HCT116 (cell line): ENCODE data around the gene LRCH1. TPM values are rescaled to one million over a fixed set of nuclear protein-coding genes. Genes with fewer than 3 reads are reported as not detected.

Source experiments
- ATAC-seq: fragments of 200-7000 bp; cut with Tn5 transposase; 2 replicates; pipeline ENCODE4 v1.9.1; 2020; ENCODE audit warnings: mild to moderate bottlenecking, moderate library complexity
- BruUV-seq: library from RNA; stranded (reverse); fragments of 400-500 nt; replicated peaks from 2 replicates; lab custom pipeline; 2021; lab: Mats Ljungman, UMichigan
- CTCF ChIA-PET: fragments of 300-600 bp; sonication (Branson Sonifier 250); formaldehyde crosslinking; loops from one replicate; lab custom pipeline; 2021; ENCODE audit warnings: antibody characterized with exemption; lab: Charles Lee
- POLR2A ChIA-PET: fragments of 300-600, 350-600 bp; sonication (Branson Sonifier 250); formaldehyde crosslinking; loops from one replicate; lab custom pipeline; 2021; ENCODE audit warnings: antibody characterized with exemption; lab: Charles Lee
- RAD21 ChIA-PET, 2 experiments: fragments of 300-600 bp; sonication (Branson Sonifier 250); formaldehyde crosslinking; loops; one replicate each; lab custom pipeline; 2023; ENCODE audit warnings: low total read pairs in 2 of 2; ENCODE audit not compliant: uncharacterized antibody in 2 of 2, unreplicated experiment in 2 of 2, low non-redundant PET in 1 of 2; lab: Charles Lee
- DNase-seq: peaks from one replicate; pipeline ENCODE4 v3.0.0-alpha.2; 2010; ENCODE audit warnings: low read depth, low spot score
- H2AFZ ChIP-seq: fragments of 200-600 bp; shearing (Covaris generic), sonication (generic); 2 replicates; pipeline ENCODE4 v1.6.1; 2017; ENCODE audit warnings: low read depth, mixed run types, mixed read lengths, antibody characterized with exemption, low read length; ENCODE audit not compliant: poor library complexity, severe bottlenecking
- H3K27ac ChIP-seq: 2 replicates; pipeline ENCODE4 v1.5.1; 2012; ENCODE audit warnings: low read depth, low read length
- H3K27me3 ChIP-seq: fragments of 200-600 bp; sonication (generic); 2 replicates; pipeline ENCODE4 v1.6.1; 2016; ENCODE audit warnings: mixed run types, low read length, mixed read lengths; ENCODE audit not compliant: insufficient read depth
- H3K36me3 ChIP-seq, 2 experiments: fragments of 200-500 bp in 1 of 2; fragments of 200-600 bp in 1 of 2; sonication (Bioruptor generic) in 1 of 2; sonication (generic) in 1 of 2; 2 replicates each; pipeline versions ENCODE4 v1.5.1 to v1.6.1; 2014 to 2016; ENCODE audit warnings: low read length in 2 of 2, inconsistent platforms in 1 of 2, mixed read lengths in 1 of 2, mixed run types in 1 of 2; ENCODE audit not compliant: insufficient read depth in 2 of 2, control insufficient read depth in 1 of 2
- H3K4me1 ChIP-seq, 2 experiments: fragments of 200-600 bp in 1 of 2; sonication (generic) in 1 of 2; 2 replicates each; pipeline versions ENCODE4 v1.5.1 to v1.6.1; 2012 to 2017; ENCODE audit warnings: low read length in 2 of 2, inconsistent platforms in 1 of 2, mild to moderate bottlenecking in 1 of 2, mixed read lengths in 1 of 2, mixed run types in 1 of 2, moderate library complexity in 1 of 2; ENCODE audit not compliant: insufficient read depth in 2 of 2, control insufficient read depth in 1 of 2
- H3K4me2 ChIP-seq: fragments of 200-600 bp; sonication (generic); 2 replicates; pipeline ENCODE4 v1.6.1; 2017; ENCODE audit warnings: mixed run types, low read length, mixed read lengths
- H3K4me3 ChIP-seq, 2 experiments: fragments of 200-600 bp in 1 of 2; sonication (generic) in 1 of 2; replicated peaks in 1 of 2; 2 replicates each; pipeline ENCODE4 v1.5.1; 2011 to 2016; ENCODE audit warnings: low read length in 2 of 2, control low read depth in 1 of 2, low read depth in 1 of 2, mild to moderate bottlenecking in 1 of 2, mixed read lengths in 1 of 2, mixed run types in 1 of 2
- H3K79me2 ChIP-seq: fragments of 200-600 bp; sonication (generic); 2 replicates; pipeline ENCODE4 v1.6.1; 2017; ENCODE audit warnings: mild to moderate bottlenecking, mixed run types, low read length, moderate library complexity, mixed read lengths; ENCODE audit not compliant: insufficient read depth
- H3K9ac ChIP-seq: fragments of 200-600 bp; sonication (generic); 2 replicates; pipeline ENCODE4 v1.6.1; 2016; ENCODE audit warnings: low read length, mixed read lengths
- H3K9me2 ChIP-seq: fragments of 200-600 bp; sonication (generic), shearing (Covaris generic); 2 replicates; pipeline ENCODE4 v1.6.1; 2017; ENCODE audit warnings: mixed run types, mild to moderate bottlenecking, moderate library complexity; ENCODE audit not compliant: insufficient read depth
- H3K9me3 ChIP-seq, 2 experiments: fragments of 200-500 bp in 1 of 2; fragments of 200-600 bp in 1 of 2; sonication (Bioruptor generic) in 1 of 2; sonication (generic) in 1 of 2; 2 replicates each; pipeline ENCODE4 v1.6.1; 2014 to 2017; ENCODE audit warnings: low read length in 2 of 2, mixed read lengths in 2 of 2, inconsistent platforms in 1 of 2, low read depth in 1 of 2, mild to moderate bottlenecking in 1 of 2, mixed run types in 1 of 2, moderate library complexity in 1 of 2; ENCODE audit not compliant: control insufficient read depth in 1 of 2, insufficient read depth in 1 of 2
- H4K20me1 ChIP-seq: fragments of 200-600 bp; sonication (generic), shearing (Covaris generic); 2 replicates; pipeline ENCODE4 v1.6.1; 2017; ENCODE audit warnings: mixed run types, mild to moderate bottlenecking, moderate library complexity; ENCODE audit not compliant: insufficient read depth
- ATF3 ChIP-seq: IDR thresholded peaks from 2 replicates; pipeline ENCODE4 v1.6.1; 2012
- CBX3 ChIP-seq: IDR thresholded peaks from 2 replicates; pipeline ENCODE4 v1.6.1; 2012; ENCODE audit warnings: low read depth
- CEBPB ChIP-seq: IDR thresholded peaks from 2 replicates; pipeline ENCODE4 v1.6.1; 2012; ENCODE audit warnings: low read depth
- EGR1 ChIP-seq: IDR thresholded peaks from 2 replicates; pipeline ENCODE4 v1.6.1; 2012; ENCODE audit warnings: low read depth
- ELF1 ChIP-seq: IDR thresholded peaks from 2 replicates; pipeline ENCODE4 v1.6.1; 2012; ENCODE audit warnings: low read depth, borderline replicate concordance
- EZH2phosphoT487 ChIP-seq: fragments of 200-600 bp; IDR thresholded peaks from 2 replicates; pipeline ENCODE4 v1.6.1; 2018; ENCODE audit warnings: antibody characterized with exemption, borderline replicate concordance
- JUND ChIP-seq: IDR thresholded peaks from 2 replicates; pipeline ENCODE4 v1.6.1; 2012
- MAX ChIP-seq: IDR thresholded peaks from 2 replicates; pipeline ENCODE4 v1.6.1; 2012
- POLR2A ChIP-seq: IDR thresholded peaks from 2 replicates; pipeline ENCODE4 v1.7.0; 2011; ENCODE audit warnings: borderline replicate concordance; ENCODE audit not compliant: insufficient read depth, insufficient read length; ENCODE audit errors: extremely low read depth
- POLR2AphosphoS5 ChIP-seq: IDR thresholded peaks from 2 replicates; pipeline ENCODE4 v1.6.1; 2011; ENCODE audit warnings: mild to moderate bottlenecking, low read depth, low read length, moderate library complexity
- RAD21 ChIP-seq: IDR thresholded peaks from 2 replicates; pipeline ENCODE4 v1.6.1; 2012; ENCODE audit warnings: low read depth, mild to moderate bottlenecking
- REST ChIP-seq: IDR thresholded peaks from 2 replicates; pipeline ENCODE4 v1.6.1; 2012; ENCODE audit warnings: low read depth
- SP1 ChIP-seq: IDR thresholded peaks from 2 replicates; pipeline ENCODE4 v1.6.1; 2012; ENCODE audit warnings: low read depth
- SRF ChIP-seq: IDR thresholded peaks from 2 replicates; pipeline ENCODE4 v1.6.1; 2012; ENCODE audit warnings: low read depth
- TCF7L2 ChIP-seq: IDR thresholded peaks from 2 replicates; pipeline ENCODE4 v1.7.0; 2011; ENCODE audit warnings: borderline replicate concordance, inconsistent platforms; ENCODE audit not compliant: insufficient read depth, insufficient read length; ENCODE audit errors: extremely low read depth
- YY1 ChIP-seq: IDR thresholded peaks from 2 replicates; pipeline ENCODE4 v1.6.1; 2011; ENCODE audit warnings: low read length, low read depth, moderate library complexity, mild to moderate bottlenecking; ENCODE audit not compliant: insufficient replicate concordance; ENCODE audit errors: extremely low read depth
- ZFX ChIP-seq: fragments of 450-650 bp; IDR thresholded peaks from 2 replicates; pipeline ENCODE4 v1.6.1; 2017
- ZNF274 ChIP-seq: fragments of 200-500 bp; sonication (Bioruptor generic); IDR thresholded peaks from 2 replicates; pipeline ENCODE4 v1.6.1; 2014; ENCODE audit warnings: mild to moderate bottlenecking, low read depth, low read length, inconsistent platforms
- intact Hi-C: fragments of 100-400 bp; cut with micrococcal nuclease; formaldehyde crosslinking; loops from 2 replicates; pipeline ENCODE4 v1.10.0; 2022
- total RNA-seq: library from RNA; stranded (reverse); gene quantifications from one replicate; pipeline ENCODE4 v1.2.1, GENCODE V29; 2021; ENCODE audit not compliant: unreplicated experiment
- TF ChIP-seq, protein P1 (sequence below): IDR thresholded peaks from 2 replicates; pipeline ENCODE4 v1.6.1; 2011; ENCODE audit warnings: mild to moderate bottlenecking, low read length, moderate library complexity; ENCODE audit not compliant: insufficient replicate concordance; ENCODE audit errors: extremely low read depth

The LRCH1 gene
- total RNA-seq, 1 experiment from 2014 or later = 15.6 TPM

DNA sequence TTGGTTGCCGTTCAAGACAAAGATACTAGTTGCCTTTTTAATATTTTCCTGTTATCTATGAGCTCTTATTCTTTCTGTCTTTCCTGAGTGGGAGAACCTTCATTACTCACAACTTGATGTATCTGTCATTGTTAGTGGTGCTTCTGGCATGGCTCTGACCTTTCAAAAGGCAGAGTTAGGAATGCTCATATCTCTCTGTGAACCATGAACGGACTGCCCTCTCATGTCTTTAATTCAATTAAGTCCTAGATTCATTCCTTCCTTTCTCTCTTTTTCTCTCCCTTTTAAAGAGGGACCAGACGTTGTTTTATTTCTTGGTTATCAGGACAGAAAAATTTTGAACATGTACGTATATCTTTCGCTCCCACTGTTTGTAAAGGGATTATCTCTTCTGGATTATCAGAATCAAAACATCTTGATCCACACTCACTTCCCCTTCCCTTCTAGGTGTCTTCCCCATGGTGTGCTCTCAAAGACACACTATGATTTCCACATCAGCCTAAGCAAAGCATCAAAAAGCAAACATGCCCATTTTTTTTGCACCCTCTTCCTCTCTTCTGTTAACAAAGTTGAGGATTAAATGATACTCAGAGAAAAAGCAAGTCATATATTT, 90.3 kb downstream of the LRCH1 start:
- Histone ChIP-seq H3K79me2 (peaks cover 59% of the 10 kb centered on the region), H3K36me3 (no peaks in the 10 kb centered on the region), H3K9ac (no peak overlapping the region), H3K9me3 (no peaks in the 10 kb centered on the region), H3K27ac (no peak overlapping the region), H3K27me3 (no peaks in the 10 kb centered on the region), H3K4me3 (no peak overlapping the region), H2AFZ (no peak overlapping the region), H4K20me1 (0 out of 2 replicates have a peak, but pooled peaks cover 5% of the 10 kb centered on the region), H3K9me2 (no peaks in the 10 kb centered on the region), H3K4me2 (no peak overlapping the region), H3K4me1 (peaks cover 3 to 7% of the 10 kb centered on the region in 2 experiments; a peak in 3 of 4 replicates)
- TF ChIP-seq REST = no peak
- TF ChIP-seq, protein P1, sequence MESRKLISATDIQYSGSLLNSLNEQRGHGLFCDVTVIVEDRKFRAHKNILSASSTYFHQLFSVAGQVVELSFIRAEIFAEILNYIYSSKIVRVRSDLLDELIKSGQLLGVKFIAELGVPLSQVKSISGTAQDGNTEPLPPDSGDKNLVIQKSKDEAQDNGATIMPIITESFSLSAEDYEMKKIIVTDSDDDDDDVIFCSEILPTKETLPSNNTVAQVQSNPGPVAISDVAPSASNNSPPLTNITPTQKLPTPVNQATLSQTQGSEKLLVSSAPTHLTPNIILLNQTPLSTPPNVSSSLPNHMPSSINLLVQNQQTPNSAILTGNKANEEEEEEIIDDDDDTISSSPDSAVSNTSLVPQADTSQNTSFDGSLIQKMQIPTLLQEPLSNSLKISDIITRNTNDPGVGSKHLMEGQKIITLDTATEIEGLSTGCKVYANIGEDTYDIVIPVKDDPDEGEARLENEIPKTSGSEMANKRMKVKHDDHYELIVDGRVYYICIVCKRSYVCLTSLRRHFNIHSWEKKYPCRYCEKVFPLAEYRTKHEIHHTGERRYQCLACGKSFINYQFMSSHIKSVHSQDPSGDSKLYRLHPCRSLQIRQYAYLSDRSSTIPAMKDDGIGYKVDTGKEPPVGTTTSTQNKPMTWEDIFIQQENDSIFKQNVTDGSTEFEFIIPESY = no peak
- no peak for TF ChIP-seq CBX3
- no peak for TF ChIP-seq RAD21
- TF ChIP-seq YY1 = no peak
- no peak for TF ChIP-seq MAX
- no peak for TF ChIP-seq EZH2phosphoT487
- TF ChIP-seq ATF3 = no peak
- TF ChIP-seq ELF1 = no peak
- TF ChIP-seq POLR2A = no peak
- TF ChIP-seq ZNF274 = no peak
- TF ChIP-seq SP1 = no peak
- TF ChIP-seq SRF = no peak
- no peak for TF ChIP-seq EGR1
- TF ChIP-seq ZFX = no peak
- no peak for TF ChIP-seq CEBPB
- no peak for TF ChIP-seq JUND
- TF ChIP-seq TCF7L2 = no peak
- TF ChIP-seq POLR2AphosphoS5 = no peak
- DNase-seq (no peak), ATAC-seq (no peak)
- ChIA-PET POLR2A (no interaction called here), RAD21 (no interaction called here), CTCF (no interaction called here)
- intact Hi-C loops = no loop called here
- no TSS peak for BruUV-seq
